OCI-LY3 (cell line): ENCODE measurements around the gene CCDC157.

Source experiments
- H2AFZ ChIP-seq: fragments of 200-600, 300-600 bp; shearing (Covaris generic); 2 replicates; pipeline ENCODE4 v1.6.0; 2014; ENCODE audit warnings: antibody characterized with exemption, low read depth, low read length
- H3K27ac ChIP-seq: fragments of 200-600, 300-600 bp; sonication (generic); 2 replicates; pipeline ENCODE4 v1.5.1; 2014; ENCODE audit warnings: mild to moderate bottlenecking, low read length, moderate library complexity, mixed read lengths
- H3K27me3 ChIP-seq: fragments of 200-600, 300-600 bp; sonication (generic); 2 replicates; pipeline ENCODE4 v1.6.1; 2014; ENCODE audit warnings: low read depth, low read length, mixed read lengths
- H3K36me3 ChIP-seq: fragments of 200-600, 300-600 bp; sonication (generic); replicated peaks from 2 replicates; pipeline ENCODE3; 2014; ENCODE audit warnings: low read depth, low read length, mixed read lengths
- H3K4me1 ChIP-seq: fragments of 300-600, 200-600 bp; sonication (generic); 2 replicates; pipeline ENCODE4 v1.6.1; 2014; ENCODE audit warnings: low read length, mixed read lengths
- H3K4me2 ChIP-seq: fragments of 200-600, 300-600 bp; sonication (generic); 2 replicates; pipeline ENCODE4 v1.6.1; 2014; ENCODE audit warnings: low read length, mixed read lengths
- H3K4me3 ChIP-seq: fragments of 300-600, 200-600 bp; sonication (generic); 2 replicates; pipeline ENCODE4 v1.5.1; 2014; ENCODE audit warnings: antibody characterized with exemption, mild to moderate bottlenecking, low read length, moderate library complexity
- H3K79me2 ChIP-seq: fragments of 300-600, 200-600 bp; shearing (Covaris generic); 2 replicates; pipeline ENCODE4 v1.6.1; 2014; ENCODE audit warnings: mild to moderate bottlenecking, low read length, mixed read lengths
- H3K9ac ChIP-seq: fragments of 300-600, 200-600 bp; shearing (Covaris generic); 2 replicates; pipeline ENCODE4 v1.6.0; 2014; ENCODE audit warnings: mild to moderate bottlenecking, low read length, moderate library complexity
- H3K9me3 ChIP-seq: fragments of 200-600, 300-600 bp; shearing (Covaris generic); 2 replicates; pipeline ENCODE4 v1.6.1; 2014; ENCODE audit warnings: low read length, mixed read lengths; ENCODE audit not compliant: insufficient read depth
- H4K20me1 ChIP-seq: fragments of 200-600, 300-600 bp; sonication (generic); 2 replicates; pipeline ENCODE4 v1.6.1; 2016; ENCODE audit warnings: low read length, mixed read lengths; ENCODE audit not compliant: insufficient read depth
- CTCF ChIP-seq: fragments of 200-600, 300-600 bp; sonication (generic); IDR thresholded peaks from 2 replicates; pipeline ENCODE4 v1.5.1; 2014; ENCODE audit warnings: antibody characterized with exemption, low read length, low read depth
- EZH2phosphoT487 ChIP-seq: fragments of 200-600 bp; shearing (Covaris generic); IDR thresholded peaks from 2 replicates; pipeline ENCODE4 v1.6.1; 2018; ENCODE audit warnings: antibody characterized with exemption, mixed run types, low read depth

CCDC157 gene

DNA sequence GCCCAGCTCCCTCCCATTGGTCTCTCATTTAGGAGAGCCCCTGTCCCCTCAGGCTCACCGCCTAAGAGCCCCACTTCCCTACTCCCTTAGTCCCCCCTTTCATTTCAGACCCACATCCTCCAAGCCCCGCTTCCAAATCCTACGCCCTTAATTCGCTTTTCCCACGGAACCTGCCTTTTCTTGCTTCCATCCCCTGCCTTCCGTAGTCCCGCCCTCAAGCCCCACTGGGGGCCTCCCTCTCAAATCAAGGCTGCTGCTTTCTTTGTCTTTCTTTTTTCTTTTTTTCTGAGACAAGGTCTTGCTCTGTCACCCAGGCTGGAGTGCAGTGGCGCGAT lies 396 bp downstream of the CCDC157 start:
- H3K9ac ChIP-seq = peak overlapping the region; percentile 89; the same call in 1 of the 2 replicates
- H3K27me3 ChIP-seq = no peaks in the 10 kb centered on the region
- no peak overlapping the region for H3K27ac ChIP-seq
- peak overlapping the region; percentile 83 for H3K4me3 ChIP-seq
- H3K36me3 ChIP-seq = peaks cover 18% of the 10 kb centered on the region
- H4K20me1 ChIP-seq = peaks cover 30% of the 10 kb centered on the region
- no peaks in the 10 kb centered on the region for H3K9me3 ChIP-seq
- peaks cover 17% of the 10 kb centered on the region for H3K4me1 ChIP-seq
- peak overlapping the region; percentile 66; the same call in 1 of the 2 replicates for H2AFZ ChIP-seq
- peaks cover 42% of the 10 kb centered on the region for H3K79me2 ChIP-seq
- H3K4me2 ChIP-seq = peak overlapping the region; percentile 67
- TF ChIP-seq CTCF (no peak), EZH2phosphoT487 (no peak)

DNA sequence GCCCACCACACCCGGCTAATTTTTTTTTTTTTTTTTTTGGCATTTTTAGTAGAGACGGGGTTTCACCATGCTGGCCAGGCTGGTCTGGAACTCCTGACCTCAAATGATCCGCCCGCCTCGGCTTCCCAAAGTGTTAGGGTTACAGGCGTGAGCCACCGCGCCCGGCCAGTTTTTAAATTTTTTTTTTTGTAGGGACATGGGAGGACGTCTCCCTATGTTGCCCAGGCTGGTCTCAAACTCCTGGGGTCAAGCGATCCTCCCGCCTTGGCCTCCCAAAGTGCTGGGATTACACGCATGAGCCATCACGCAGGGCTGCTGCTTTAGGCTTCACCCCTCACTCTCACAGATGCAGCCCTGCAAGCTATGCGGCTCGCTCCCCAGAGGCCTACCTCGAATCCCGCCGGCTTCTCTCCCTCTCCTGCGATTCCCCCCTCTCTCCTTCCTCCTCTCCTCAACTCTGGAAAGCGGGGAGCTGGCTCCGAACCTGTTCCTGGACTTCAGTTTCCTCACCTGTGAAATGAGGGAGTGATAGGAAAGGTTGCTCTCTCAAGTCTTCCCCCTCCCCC lies 926 bp downstream of the CCDC157 start:
- H3K9ac ChIP-seq = no peak overlapping the region
- H3K4me2 ChIP-seq = no peak overlapping the region
- 0 out of 2 replicates have a peak overlapping the region, but pooled peaks have one; percentile 83 for H3K4me3 ChIP-seq

GRCh38 chr22:30358541-30358940 lies 1.7 kb downstream of the CCDC157 start:
- Histone ChIP-seq H3K27ac (no peak overlapping the region), H3K9me3 (no peaks in the 10 kb centered on the region), H3K4me2 (no peak overlapping the region), H3K79me2 (peaks cover 31% of the 10 kb centered on the region), H3K4me3 (no peak overlapping the region), H3K9ac (no peak overlapping the region), H3K27me3 (no peaks in the 10 kb centered on the region), H3K36me3 (peaks cover 10% of the 10 kb centered on the region), H2AFZ (no peak overlapping the region), H3K4me1 (peaks cover 17% of the 10 kb centered on the region), H4K20me1 (peaks cover 24% of the 10 kb centered on the region)
- TF ChIP-seq CTCF = no peak
- TF ChIP-seq EZH2phosphoT487 = no peak

More for the DNA sequence above, 926 bp downstream of the CCDC157 start:
- Histone ChIP-seq H4K20me1 (peaks cover 27% of the 10 kb centered on the region), H3K9me3 (no peaks in the 10 kb centered on the region), H3K4me1 (peaks cover 17% of the 10 kb centered on the region), H3K79me2 (peaks cover 36% of the 10 kb centered on the region), H3K27me3 (no peaks in the 10 kb centered on the region), H2AFZ (no peak overlapping the region), H3K36me3 (peaks cover 13% of the 10 kb centered on the region), H3K27ac (no peak overlapping the region)
- TF ChIP-seq CTCF = no peak
- no peak for TF ChIP-seq EZH2phosphoT487

DNA sequence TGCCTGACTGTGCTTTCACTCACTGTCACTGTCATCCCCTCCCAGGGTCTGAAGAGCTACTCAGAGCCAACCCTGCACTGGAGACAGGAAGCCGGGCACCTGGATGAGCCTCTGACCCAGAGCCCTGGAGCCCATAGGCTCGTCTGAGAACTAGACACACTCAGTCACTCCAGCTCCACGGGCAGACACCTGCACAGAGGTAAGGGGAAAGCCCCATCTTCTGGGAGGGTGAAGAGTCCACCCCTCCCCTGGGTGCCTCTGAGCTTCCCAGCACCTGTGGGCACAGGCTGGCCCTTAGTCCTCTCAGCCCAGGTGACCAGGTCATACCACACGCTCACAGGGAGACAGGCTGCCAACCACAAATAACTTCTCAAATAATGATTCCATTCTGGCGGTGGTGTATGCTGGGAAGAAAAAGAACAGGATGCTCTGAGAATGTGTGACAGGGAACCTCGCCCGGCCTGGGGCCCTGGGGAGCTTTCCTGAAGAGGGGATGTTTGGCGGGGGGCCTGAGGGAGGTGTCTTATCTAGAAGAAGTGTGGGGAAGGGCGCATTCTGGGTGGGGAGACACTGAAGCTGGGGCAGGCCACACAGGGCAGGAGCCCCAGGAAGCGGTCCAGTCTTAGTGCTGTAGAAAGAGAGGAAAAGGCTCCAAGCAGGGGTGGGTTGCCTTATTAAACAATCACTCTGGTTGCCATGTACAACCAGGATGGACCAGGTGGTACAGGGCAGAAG lies 5.3 kb downstream of the CCDC157 start:
- H3K4me2 ChIP-seq = no peak overlapping the region

More for the DNA sequence above, 5.3 kb downstream of the CCDC157 start:
- TF ChIP-seq CTCF = no peak
- TF ChIP-seq EZH2phosphoT487 = no peak
- Histone ChIP-seq H3K4me3 (no peak overlapping the region), H3K9ac (no peak overlapping the region), H3K79me2 (no peaks in the 10 kb centered on the region), H3K4me1 (no peaks in the 10 kb centered on the region), H2AFZ (no peak overlapping the region), H3K27me3 (no peaks in the 10 kb centered on the region), H4K20me1 (no peaks in the 10 kb centered on the region), H3K36me3 (no peaks in the 10 kb centered on the region), H3K9me3 (no peaks in the 10 kb centered on the region), H3K27ac (no peak overlapping the region)
